K562 (cell line): Measurements from ENCODE around the gene HSD3B7. TPM values are rescaled to one million over a fixed set of nuclear protein-coding genes. Genes with fewer than 3 reads are reported as not detected.
A peak's percentile ranks its signal among the peaks of the same experiment; 100 is the strongest.

Experiments
- ATAC-seq: fragments of 200-7000 bp; cut with Tn5 transposase; 3 replicates; pipeline ENCODE4 v1.9.1; 2020; ENCODE audit warnings: moderate library complexity
- BruUV-seq: library from RNA; stranded (reverse); fragments of 400-500 nt; replicated peaks from 2 replicates; lab custom pipeline; 2021; lab: Mats Ljungman, UMichigan
- CTCF ChIA-PET: fragments of 300-600 bp; formaldehyde crosslinking; extraction: SDS; loops from one replicate; lab custom pipeline; 2021; ENCODE audit warnings: low intra/inter-chr PET ratio; lab: Yijun Ruan, JAX
- POLR2A ChIA-PET: fragments of 300-600, 350-650 bp; sonication (Branson Sonifier 250); formaldehyde crosslinking; extraction: SDS; loops from one replicate; lab custom pipeline; 2021; ENCODE audit warnings: antibody characterized with exemption, inconsistent platforms; lab: Yijun Ruan, JAX
- DNase-seq, 4 experiments: peaks; one replicate each; pipeline versions ENCODE4 v3.0.0 to v3.0.0-alpha.2; 2011 to 2018; ENCODE audit warnings: low spot score in 3 of 4, mixed read lengths in 3 of 4; ENCODE audit errors: extremely low read depth in 1 of 4
- FAIRE-seq: peaks from 2 replicates; lab custom pipeline; 2011; peaks lifted over from hg19 to GRCh38; lab: Jason Lieb, UNC
- H2AFZ ChIP-seq: 2 replicates; pipeline ENCODE4 v1.6.0; 2011; ENCODE audit warnings: low read depth, low read length, control low read depth, inconsistent platforms
- H3K27ac ChIP-seq: fragments of 200-600 bp; 3 replicates; pipeline ENCODE4 v1.8.0; 2011; ENCODE audit warnings: low read depth, mild to moderate bottlenecking, control low read depth, inconsistent platforms, low read length, moderate library complexity, mixed read lengths; ENCODE audit errors: extremely low read depth
- H3K27me3 ChIP-seq, 2 experiments: fragments of 300-600 bp in 1 of 2; 2 replicates in 1 of 2; 3 replicates in 1 of 2; pipeline versions ENCODE4 v1.6.0 to v1.8.0; 2011; ENCODE audit warnings: inconsistent platforms in 2 of 2, low read length in 2 of 2, mild to moderate bottlenecking in 1 of 2, mixed read lengths in 1 of 2, moderate library complexity in 1 of 2; ENCODE audit not compliant: control insufficient read depth in 2 of 2, insufficient read depth in 2 of 2
- H3K36me3 ChIP-seq: fragments of 300-600 bp; 3 replicates; pipeline ENCODE4 v1.8.0; 2011; ENCODE audit warnings: mild to moderate bottlenecking, low read length, inconsistent platforms; ENCODE audit not compliant: control insufficient read depth, insufficient read depth
- H3K4me1 ChIP-seq, 2 experiments: fragments of 200-600 bp in 1 of 2; replicated peaks in 1 of 2; 2 replicates in 1 of 2; 3 replicates in 1 of 2; pipeline versions ENCODE4 v1.5.1 to v1.8.0; 2011; ENCODE audit warnings: inconsistent platforms in 2 of 2, low read length in 2 of 2, mild to moderate bottlenecking in 1 of 2, mixed read lengths in 1 of 2, moderate library complexity in 1 of 2; ENCODE audit not compliant: control insufficient read depth in 2 of 2, insufficient read depth in 2 of 2
- H3K4me2 ChIP-seq: 2 replicates; pipeline ENCODE4 v1.6.1; 2011; ENCODE audit warnings: low read length, control low read depth, inconsistent platforms, mixed read lengths; ENCODE audit not compliant: insufficient read depth
- H3K4me3 ChIP-seq: fragments of 200-600 bp; sonication (generic), shearing (Covaris generic); 2 replicates; pipeline ENCODE4 v1.5.1; 2016; ENCODE audit warnings: control low read depth, inconsistent platforms
- H3K79me2 ChIP-seq: fragments of 200-600 bp; 3 replicates; pipeline ENCODE4 v1.8.0; 2011; ENCODE audit warnings: low read length, inconsistent platforms; ENCODE audit not compliant: control insufficient read depth, insufficient read depth
- H3K9ac ChIP-seq, 2 experiments: 2 replicates each; pipeline versions ENCODE4 v1.6.0 to v1.6.1; 2011; ENCODE audit warnings: low read depth in 2 of 2, low read length in 2 of 2, control low read depth in 1 of 2, inconsistent platforms in 1 of 2, mild to moderate bottlenecking in 1 of 2, mixed read lengths in 1 of 2; ENCODE audit not compliant: insufficient read depth in 1 of 2
- H3K9me1 ChIP-seq: one replicate; pipeline ENCODE4 v1.6.0; 2011; ENCODE audit warnings: inconsistent platforms, mild to moderate bottlenecking, low read length, moderate library complexity; ENCODE audit not compliant: control insufficient read depth, insufficient read depth
- H3K9me3 ChIP-seq: replicated peaks from 2 replicates; pipeline ENCODE4 v1.5.1; 2011; ENCODE audit warnings: low read depth, low read length, inconsistent platforms; ENCODE audit not compliant: control insufficient read depth, insufficient read depth
- H4K20me1 ChIP-seq: replicated peaks from 2 replicates; pipeline ENCODE4 v1.6.1; 2011; ENCODE audit warnings: low read length, inconsistent platforms, mixed read lengths; ENCODE audit not compliant: control insufficient read depth, insufficient read depth
- ADNP ChIP-seq: fragments of 200-800 bp; sonication (Bioruptor generic); IDR thresholded peaks from 2 replicates; pipeline ENCODE4 v1.6.1; 2016; ENCODE audit warnings: missing genetic modification characterization, missing compliant biosample characterization
- BCOR ChIP-seq: fragments of 450-650 bp; IDR thresholded peaks from 2 replicates; pipeline ENCODE4 v1.6.1; 2016
- CBFA2T3 ChIP-seq: fragments of 450-650 bp; IDR thresholded peaks from 2 replicates; pipeline ENCODE4 v1.6.1; 2017
- EGR1 ChIP-seq: fragments of 450-650 bp; conservative IDR thresholded peaks from 2 replicates; pipeline ENCODE4 v1.6.1; 2017; ENCODE audit warnings: mild to moderate bottlenecking
- ETV1 ChIP-seq: fragments of 450-650 bp; conservative IDR thresholded peaks from 2 replicates; pipeline ENCODE4 v1.6.1; 2016; ENCODE audit warnings: missing genetic modification characterization, control low read depth, low read depth, missing compliant biosample characterization
- HDAC2 ChIP-seq: fragments of 450-650 bp; IDR thresholded peaks from 2 replicates; pipeline ENCODE4 v1.6.1; 2016; ENCODE audit warnings: mild to moderate bottlenecking
- JUN ChIP-seq, 2 experiments: sonication (generic) in 1 of 2; formaldehyde crosslinking in 1 of 2; IDR thresholded peaks; 2 replicates each; pipeline versions ENCODE4 v1.6.1 to v1.8.0; 2012 to 2022; ENCODE audit warnings: borderline replicate concordance in 2 of 2, mild to moderate bottlenecking in 2 of 2, improper control_type of control experiment in 1 of 2, low read depth in 1 of 2, low read length in 1 of 2, missing genetic modification reagents in 1 of 2
- KLF6 ChIP-seq: fragments of 250-450 bp; sonication (Bioruptor Pico); IDR thresholded peaks from 2 replicates; pipeline ENCODE4 v1.4.0; 2020; ENCODE audit warnings: mild to moderate bottlenecking, moderate library complexity, borderline replicate concordance
- MAFK ChIP-seq: IDR thresholded peaks from 2 replicates; pipeline ENCODE4 v1.6.1; 2011; ENCODE audit warnings: low read length, improper control_type of control experiment
- MCM2 ChIP-seq: fragments of 450-650 bp; IDR thresholded peaks from 2 replicates; pipeline ENCODE4 v1.6.1; 2017; ENCODE audit warnings: low read depth, mild to moderate bottlenecking
- NFE2L1 ChIP-seq: fragments of 450-650 bp; IDR thresholded peaks from 2 replicates; pipeline ENCODE4 v1.6.1; 2016; ENCODE audit warnings: missing genetic modification characterization, low read depth, mild to moderate bottlenecking, missing compliant biosample characterization, moderate library complexity, borderline replicate concordance
- NRF1 ChIP-seq, 2 experiments: fragments of 450-650 bp; IDR thresholded peaks in 1 of 2; conservative IDR thresholded peaks in 1 of 2; 2 replicates each; pipeline ENCODE4 v1.6.1; 2014; ENCODE audit warnings: mild to moderate bottlenecking in 2 of 2
- PATZ1 ChIP-seq: fragments of 250-450 bp; sonication (Bioruptor Pico); IDR thresholded peaks from 2 replicates; pipeline ENCODE4 v1.5.0; 2020; ENCODE audit warnings: mild to moderate bottlenecking, borderline replicate concordance
- POU5F1 ChIP-seq: fragments of 150-350 bp; IDR thresholded peaks from 2 replicates; pipeline ENCODE4 v1.6.1; 2014; ENCODE audit warnings: borderline replicate concordance, low read length, low read depth, mild to moderate bottlenecking; ENCODE audit not compliant: partially characterized antibody
- PTBP1 ChIP-seq: fragments of 200-400 bp; formaldehyde crosslinking; IDR thresholded peaks from 2 replicates; pipeline ENCODE4 v1.6.1; 2017; ENCODE audit warnings: low read depth, low read length
- SMAD4 ChIP-seq: fragments of 250-450 bp; sonication (Bioruptor Pico); conservative IDR thresholded peaks from 2 replicates; pipeline ENCODE4 v1.8.0; 2021; ENCODE audit warnings: inconsistent platforms, mild to moderate bottlenecking, moderate library complexity
- TEAD1 ChIP-seq, 2 experiments: fragments of 450-650 bp in 1 of 2; sonication (generic) in 1 of 2; formaldehyde crosslinking; IDR thresholded peaks; 2 replicates each; pipeline versions ENCODE4 v1.4.0 to v1.8.0; 2020 to 2022; ENCODE audit warnings: mild to moderate bottlenecking in 2 of 2, missing genetic modification reagents in 1 of 2
- ZNF780A ChIP-seq: fragments of 250-450 bp; sonication (Bioruptor Pico); IDR thresholded peaks from 2 replicates; pipeline ENCODE4 v1.5.0; 2021; ENCODE audit warnings: mild to moderate bottlenecking
- WGBS: fragments of 100-300 bp; shearing (Covaris generic); methylation state at CpG from one replicate; pipeline ENCODE4 v1.1.6; 2016; ENCODE audit warnings: low coverage, mixed read lengths; ENCODE audit not compliant: insufficient coverage; ENCODE audit errors: missing lambda C conversion rate; 5-methylcytosine and 5-hydroxymethylcytosine counted together
- in situ Hi-C: fragments of 300-500 bp; cut with MboI; formaldehyde crosslinking; loops from 4 replicates; pipeline ENCODE4 v1.15.0; 2018; ENCODE audit warnings: inconsistent platforms, mixed read lengths
- intact Hi-C: fragments of 100-400 bp; cut with micrococcal nuclease; formaldehyde crosslinking; loops from 2 replicates; pipeline ENCODE4 v1.14.2; 2022
- polyA plus RNA-seq, 8 experiments: library from polyadenylated mRNA; depleted of rRNA in 4 of 8; stranded (reverse) in 5 of 8; unstranded in 3 of 8; fragments of >200 nt; fragmentation: Nextera tagmentation in 2 of 8; fragmentation: Illumina TruSeq in 1 of 8; extraction: Ambion mirVana in 2 of 8; extraction: Trizol in 1 of 8; gene quantifications; 2 replicates each; pipeline versions ENCODE4 v1.2.1 to v1.2.3, GENCODE V29; 2011 to 2014; ENCODE audit warnings: inconsistent platforms in 1 of 8, missing spikeins in 1 of 8
- total RNA-seq, 7 experiments: library from RNA; depleted of rRNA in 6 of 7; stranded (reverse); fragments of >200 nt in 6 of 7; fragmentation: Illumina TruSeq in 2 of 7; extraction: Trizol in 2 of 7; gene quantifications; 2 replicates each; pipeline versions ENCODE4 v1.2.1 to v1.2.3, GENCODE V29; 2011 to 2021; ENCODE audit warnings: low replicate concordance in 1 of 7

Gene HSD3B7
- total and polyA plus RNA-seq, 9 of the 15 experiments (the other 6 are each of a cell fraction or from before 2014, with no cell fraction given), result 5.4 to 49.1 (median 23.0) TPM

DNA sequence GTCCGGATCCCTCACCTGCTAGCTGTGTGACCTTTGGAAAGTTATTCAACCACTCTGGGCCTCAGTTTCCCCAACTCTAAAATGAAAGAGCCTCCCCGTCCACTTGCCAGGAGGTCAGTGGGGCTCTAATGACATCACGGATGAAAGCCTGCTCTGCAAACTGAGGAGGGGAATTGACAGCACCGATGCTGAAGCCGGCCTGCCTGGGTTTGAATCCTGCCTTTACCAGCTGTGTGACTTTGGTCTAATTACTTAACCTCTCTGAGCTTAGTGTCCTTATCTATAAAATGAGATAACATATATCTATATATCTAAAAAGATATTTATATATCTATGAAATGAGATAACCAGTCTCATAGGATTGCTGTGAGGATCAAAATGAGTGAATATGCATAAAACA is 23.5 kb downstream of the HSD3B7 start (continued):
- TF ChIP-seq POU5F1 (no peak), NFE2L1 (tag) (no peak), EGR1 (no peak), BCOR (peak; percentile 87), HDAC2 (peak; percentile 24; the same call in 1 of the 2 replicates), CBFA2T3 (no peak), PTBP1 (no peak), KLF6 (CRISPR knock-in tag) (no peak), ADNP (tag) (peak; percentile 54; the same call in 1 of the 2 replicates)

DNA sequence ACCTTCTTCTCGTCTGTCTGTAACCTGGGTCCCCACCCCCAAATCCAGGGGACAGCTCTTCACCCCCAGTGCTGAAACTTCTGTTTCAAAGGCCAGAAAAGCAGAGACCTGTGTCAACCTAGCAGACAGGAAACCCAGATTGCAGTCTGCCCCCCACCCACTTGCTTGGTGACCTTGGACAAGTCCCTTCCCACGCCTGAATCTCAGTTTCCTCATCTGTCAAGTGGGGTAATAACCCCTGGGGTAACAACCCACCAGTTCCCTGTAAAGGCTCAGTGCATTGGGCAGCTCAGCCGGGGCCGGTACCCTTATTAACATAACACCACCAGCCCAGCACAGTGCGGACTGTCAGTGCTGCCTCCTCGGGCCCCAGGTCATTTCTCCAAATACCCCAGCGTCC is 24.1 kb downstream of the HSD3B7 start:
- H3K4me2 ChIP-seq, result no peak overlapping the region
- DNase-seq (no peak), FAIRE-seq (no peak), ATAC-seq (no peak)
- H3K27me3 ChIP-seq, result peaks cover 13 to 23% of the 10 kb centered on the region in 2 experiments; a peak in 4 of 5 replicates
- WGBS, result 25% methylated on average over 7 of the region's 7 CpGs
- H3K4me1 ChIP-seq, result peaks cover 6 to 19% of the 10 kb centered on the region in 2 experiments; a peak in 3 of 5 replicates
- POLR2A ChIA-PET, result interaction anchor here (0.7 kb wide), 1 partner anchor 18 kb away, joined by 3 read pairs; no protein-coding TSS in a partner anchor
- H2AFZ ChIP-seq, result no peak overlapping the region
- 0 out of 4 replicates have a peak overlapping the region, but pooled peaks of 1 of the 2 experiments have one; percentile 48 for H3K9ac ChIP-seq
- H3K9me1 ChIP-seq, result no peaks in the 10 kb centered on the region
- CTCF ChIA-PET, result no interaction called here
- H3K79me2 ChIP-seq, result no peaks in the 10 kb centered on the region
- no peaks in the 10 kb centered on the region for H3K36me3 ChIP-seq
- no peak overlapping the region for H3K4me3 ChIP-seq
- no peaks in the 10 kb centered on the region for H3K9me3 ChIP-seq
- H3K27ac ChIP-seq, result no peak overlapping the region
- in situ Hi-C loops (no loop called here), intact Hi-C loops (no loop called here)
- H4K20me1 ChIP-seq, result no peaks in the 10 kb centered on the region
- no TSS peak for BruUV-seq
- TF ChIP-seq PATZ1 (CRISPR knock-in tag) (no peak), MAFK (no peak), SMAD4 (no peak), ETV1 (tag) (no peak), ADNP (tag) (no peak), TEAD1 (CRISPR knock-in tag; IDR thresholded peaks at IDR 0.05) (no peak), MCM2 (no peak), JUN (IDR thresholded peaks at IDR 0.05; ENCODE audit: borderline replicate concordance, low read depth, low read length) (no peak), JUN (CRISPR knock-in tag; IDR thresholded peaks at IDR 0.05; ENCODE audit: borderline replicate concordance) (no peak), ZNF780A (CRISPR knock-in tag) (no peak), NRF1 (conservative IDR thresholded peaks at IDR 0.05 in 1 of 2, IDR thresholded peaks at IDR 0.05 in 1 of 2) (no peak)
